Activated B cell treated with CpG ODN at 0.5 μM for 24 hours (primary cell): ENCODE results near the gene TRIM42. TPM values are rescaled to one million over a fixed set of nuclear protein-coding genes. Genes with fewer than 3 reads are reported as not detected.

ENCODE experiments used
- ATAC-seq: fragments of 200-7000 bp; cut with Tn5 transposase; one replicate; pipeline ENCODE4 v1.10.0; 2021; ENCODE audit warnings: low read depth, mild to moderate bottlenecking, moderate library complexity
- CTCF ChIA-PET: fragments of 350-600 bp; sonication (Branson Sonifier 250); formaldehyde crosslinking; loops from one replicate; lab custom pipeline; 2021; ENCODE audit warnings: antibody characterized with exemption; lab: Charles Lee
- POLR2A ChIA-PET: fragments of 350-600 bp; sonication (Branson Sonifier 250); formaldehyde crosslinking; loops from one replicate; lab custom pipeline; 2021; ENCODE audit warnings: antibody characterized with exemption; lab: Charles Lee
- DNase-seq: peaks from one replicate; pipeline ENCODE4 v3.0.0; 2022
- H3K27ac Mint-ChIP-seq: one replicate; pipeline ENCODE4 v1.8.0; 2020; ENCODE audit warnings: mixed read lengths
- H3K27me3 Mint-ChIP-seq: one replicate; pipeline ENCODE4 v1.8.0; 2021; ENCODE audit warnings: mixed read lengths
- H3K36me3 Mint-ChIP-seq: one replicate; pipeline ENCODE4 v1.8.0; 2021; ENCODE audit warnings: low read depth, mixed read lengths
- H3K4me1 Mint-ChIP-seq: one replicate; pipeline ENCODE4 v1.8.0; 2021; ENCODE audit warnings: mixed read lengths
- H3K4me3 Mint-ChIP-seq: one replicate; pipeline ENCODE4 v1.8.0; 2020; ENCODE audit warnings: mild to moderate bottlenecking, mixed read lengths
- H3K9me3 Mint-ChIP-seq: one replicate; pipeline ENCODE4 v1.8.0; 2020; ENCODE audit warnings: mixed read lengths
- intact Hi-C: fragments of 100-400 bp; cut with micrococcal nuclease; formaldehyde crosslinking; loops from one replicate; pipeline ENCODE4 v1.15.1; 2024
- total RNA-seq: library from RNA; stranded (reverse); gene quantifications from 2 replicates; pipeline ENCODE4 v1.2.3, GENCODE V29; 2022
- TF ChIP-seq, protein P1 (sequence below): fragments of 200-600 bp; IDR thresholded peaks from one replicate; pipeline ENCODE4 v1.8.0; 2022; ENCODE audit warnings: antibody characterized with exemption, mild to moderate bottlenecking

The TRIM42 gene
- total RNA-seq, 1 donor from 2014 or later: not detected

DNA sequence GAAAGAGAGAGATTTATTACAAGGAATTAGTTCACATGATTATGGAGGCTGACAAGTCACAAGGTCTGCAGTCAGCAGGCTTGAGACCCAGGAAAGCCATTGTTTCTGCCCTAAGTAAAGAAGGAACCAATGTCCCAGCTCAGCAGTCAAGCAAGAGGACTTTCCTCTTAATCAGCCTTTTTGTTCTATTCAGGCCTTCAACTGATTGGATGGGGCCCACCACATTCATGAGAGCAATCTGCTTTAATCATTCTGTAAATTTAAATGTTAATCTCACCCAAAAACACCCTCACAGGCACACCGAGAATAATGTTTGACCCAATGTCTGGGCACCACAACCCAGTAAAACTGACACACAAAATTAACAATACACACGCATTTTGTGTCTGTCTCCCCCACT, 64.3 kb downstream of the TRIM42 start:
- Mint-ChIP-seq H3K4me1 (no peaks in the 10 kb centered on the region), H3K36me3 (no peaks in the 10 kb centered on the region), H3K4me3 (no peak overlapping the region), H3K9me3 (no peaks in the 10 kb centered on the region), H3K27ac (no peak overlapping the region), H3K27me3 (peaks cover 22% of the 10 kb centered on the region)
- ATAC-seq (no peak), DNase-seq (no peak)
- intact Hi-C loops: no loop called here
- POLR2A ChIA-PET: no interaction called here
- TF ChIP-seq, protein P1, sequence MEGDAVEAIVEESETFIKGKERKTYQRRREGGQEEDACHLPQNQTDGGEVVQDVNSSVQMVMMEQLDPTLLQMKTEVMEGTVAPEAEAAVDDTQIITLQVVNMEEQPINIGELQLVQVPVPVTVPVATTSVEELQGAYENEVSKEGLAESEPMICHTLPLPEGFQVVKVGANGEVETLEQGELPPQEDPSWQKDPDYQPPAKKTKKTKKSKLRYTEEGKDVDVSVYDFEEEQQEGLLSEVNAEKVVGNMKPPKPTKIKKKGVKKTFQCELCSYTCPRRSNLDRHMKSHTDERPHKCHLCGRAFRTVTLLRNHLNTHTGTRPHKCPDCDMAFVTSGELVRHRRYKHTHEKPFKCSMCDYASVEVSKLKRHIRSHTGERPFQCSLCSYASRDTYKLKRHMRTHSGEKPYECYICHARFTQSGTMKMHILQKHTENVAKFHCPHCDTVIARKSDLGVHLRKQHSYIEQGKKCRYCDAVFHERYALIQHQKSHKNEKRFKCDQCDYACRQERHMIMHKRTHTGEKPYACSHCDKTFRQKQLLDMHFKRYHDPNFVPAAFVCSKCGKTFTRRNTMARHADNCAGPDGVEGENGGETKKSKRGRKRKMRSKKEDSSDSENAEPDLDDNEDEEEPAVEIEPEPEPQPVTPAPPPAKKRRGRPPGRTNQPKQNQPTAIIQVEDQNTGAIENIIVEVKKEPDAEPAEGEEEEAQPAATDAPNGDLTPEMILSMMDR: no peak
- CTCF ChIA-PET: interaction anchor here (0.8 kb wide), 1 partner anchor 21 kb away, joined by 4 read pairs; no protein-coding TSS in a partner anchor

DNA sequence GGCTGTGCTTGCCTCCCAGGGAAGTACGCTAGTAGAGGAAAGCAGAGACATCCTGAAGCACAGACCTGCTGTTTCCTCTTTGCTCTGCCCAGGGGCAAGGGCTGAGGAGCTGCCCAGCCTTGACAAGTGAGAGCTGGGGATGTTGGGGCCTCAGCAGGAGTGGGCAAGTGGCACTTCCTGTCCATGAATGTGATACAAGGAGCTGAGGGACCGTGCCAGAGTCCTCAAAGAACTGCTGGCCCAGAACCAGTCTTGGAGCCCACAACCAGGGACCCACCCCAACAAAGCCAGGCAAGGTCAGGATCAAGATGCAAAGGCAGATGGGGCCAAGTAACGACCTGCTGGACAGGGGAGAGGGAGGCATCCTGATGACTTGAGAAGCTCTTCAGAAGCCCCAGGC, 70.3 kb downstream of the TRIM42 start:
- DNase-seq: no peak
- POLR2A ChIA-PET: no interaction called here
- intact Hi-C loops: no loop called here
- Mint-ChIP-seq H3K9me3 (no peaks in the 10 kb centered on the region), H3K27me3 (peaks cover 18% of the 10 kb centered on the region), H3K27ac (no peak overlapping the region), H3K36me3 (no peaks in the 10 kb centered on the region), H3K4me1 (no peaks in the 10 kb centered on the region), H3K4me3 (no peak overlapping the region)
- no peak for ATAC-seq
- CTCF ChIA-PET: no interaction called here
- TF ChIP-seq, protein P1: no peak

DNA sequence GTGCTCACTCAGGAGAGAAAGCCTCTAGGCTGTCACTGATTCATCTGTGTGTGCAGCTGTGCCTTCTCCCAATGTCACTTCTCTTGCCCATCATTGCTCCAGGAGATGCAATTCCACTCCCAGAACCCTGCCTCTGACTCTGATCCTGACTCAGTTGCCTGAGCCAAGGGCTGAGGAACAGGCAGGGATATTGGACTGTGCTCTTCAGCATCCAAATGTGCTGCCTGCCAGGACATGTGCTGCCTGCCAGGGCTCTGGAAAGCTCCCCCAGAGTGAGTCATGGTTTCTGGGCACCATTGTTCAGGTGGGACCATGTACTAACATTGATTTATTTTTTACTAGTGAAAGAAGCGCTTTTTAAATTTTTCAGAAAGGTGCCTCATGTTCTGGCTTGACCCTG, 71.0 kb downstream of the TRIM42 start:
- Mint-ChIP-seq H3K27ac (no peak overlapping the region), H3K9me3 (no peaks in the 10 kb centered on the region), H3K4me3 (no peak overlapping the region), H3K36me3 (no peaks in the 10 kb centered on the region), H3K27me3 (peaks cover 18% of the 10 kb centered on the region), H3K4me1 (peaks cover 1% of the 10 kb centered on the region)
- POLR2A ChIA-PET: no interaction called here
- CTCF ChIA-PET: no interaction called here
- intact Hi-C loops: no loop called here
- ATAC-seq (no peak), DNase-seq (no peak)
- TF ChIP-seq, protein P1: no peak
